ENCODE measurements around the gene OXSR1. TPM values are rescaled to one million over a fixed set of nuclear protein-coding genes. Genes with fewer than 3 reads are reported as not detected.

The OXSR1 gene
- total RNA-seq, 1 donor from 2014 or later, result 32.7 TPM

GRCh38 chr3:38204599-38205471 is 39.5 kb downstream of the OXSR1 start:
- intact Hi-C loops (cut with DNase I), result no loop called here
- H3K27ac ChIP-seq, result no peak overlapping the region
- H3K4me3 ChIP-seq, result no peak overlapping the region
- no peak for DNase-seq
- H3K9me3 ChIP-seq, result no peaks in the 10 kb centered on the region
- peaks cover 8% of the 10 kb centered on the region for H3K36me3 ChIP-seq
- ATAC-seq, result peak; percentile 28
- no peak for TF ChIP-seq CTCF (IDR thresholded peaks at IDR 0.05)
- no peaks in the 10 kb centered on the region for H3K27me3 ChIP-seq
- H3K4me1 ChIP-seq, result peaks cover 4% of the 10 kb centered on the region

GRCh38 chr3:38205472-38205805 is 40.1 kb downstream of the OXSR1 start:
- no peak for ATAC-seq
- no peak for TF ChIP-seq CTCF (IDR thresholded peaks at IDR 0.05)
- Histone ChIP-seq H3K27me3 (no peaks in the 10 kb centered on the region), H3K9me3 (no peaks in the 10 kb centered on the region), H3K4me1 (peaks cover 4% of the 10 kb centered on the region), H3K4me3 (no peak overlapping the region), H3K27ac (no peak overlapping the region), H3K36me3 (peaks cover 2% of the 10 kb centered on the region)
- DNase-seq, result no peak
- intact Hi-C loops (cut with DNase I), result no loop called here

- Histone ChIP-seq H3K36me3 (no peaks in the 10 kb centered on the region), H3K27ac (no peak overlapping the region), H3K9me3 (no peaks in the 10 kb centered on the region), H3K27me3 (no peaks in the 10 kb centered on the region), H3K4me3 (no peak overlapping the region), H3K4me1 (peaks cover 4% of the 10 kb centered on the region)
- TF ChIP-seq CTCF (IDR thresholded peaks at IDR 0.05), result no peak
- DNase-seq (no peak), ATAC-seq (peak; percentile 32)
- intact Hi-C loops (cut with DNase I), result no loop called here
Measured at GRCh38 chr3:38207254-38208003, 42.1 kb downstream of the OXSR1 start.

GRCh38 chr3:38210141-38210757 is 44.9 kb downstream of the OXSR1 start:
- Histone ChIP-seq H3K4me1 (peaks cover 4% of the 10 kb centered on the region), H3K27ac (no peak overlapping the region), H3K9me3 (no peaks in the 10 kb centered on the region), H3K36me3 (no peaks in the 10 kb centered on the region), H3K4me3 (no peak overlapping the region), H3K27me3 (no peaks in the 10 kb centered on the region)
- ATAC-seq (no peak), DNase-seq (no peak)
- TF ChIP-seq CTCF (IDR thresholded peaks at IDR 0.05), result no peak
- intact Hi-C loops (cut with DNase I), result no loop called here

- Histone ChIP-seq H3K4me3 (no peak overlapping the region), H3K36me3 (peaks cover 12% of the 10 kb centered on the region), H3K4me1 (peaks cover 2% of the 10 kb centered on the region), H3K9me3 (no peaks in the 10 kb centered on the region), H3K27me3 (no peaks in the 10 kb centered on the region), H3K27ac (no peak overlapping the region)
- intact Hi-C loops (cut with DNase I), result no loop called here
- TF ChIP-seq CTCF (IDR thresholded peaks at IDR 0.05), result no peak
- DNase-seq, result no peak
- no peak for ATAC-seq
Measured at GRCh38 chr3:38212141-38212540, 46.8 kb downstream of the OXSR1 start.
